BE2C (cell line): ENCODE data around the gene CCND2.

Experiments used
- DNase-seq: peaks from one replicate; pipeline ENCODE4 v3.0.0-alpha.2; 2020
- H3K27me3 ChIP-seq: fragments of 250-450 bp; sonication (Bioruptor Pico); 2 replicates; pipeline ENCODE4 v1.5.1; 2020; ENCODE audit warnings: mild to moderate bottlenecking
- H3K36me3 ChIP-seq: fragments of 250-450 bp; sonication (Bioruptor Pico); 2 replicates; pipeline ENCODE4 v1.5.1; 2020; ENCODE audit warnings: mild to moderate bottlenecking
- H3K4me1 ChIP-seq: fragments of 250-450 bp; sonication (Bioruptor Pico); 2 replicates; pipeline ENCODE4 v1.5.1; 2020
- H3K4me3 ChIP-seq: 2 replicates; pipeline ENCODE4 v1.5.1; 2011; ENCODE audit warnings: low read depth, low read length
- H3K9me3 ChIP-seq: fragments of 250-450 bp; sonication (Bioruptor Pico); 2 replicates; pipeline ENCODE4 v1.5.1; 2020
- CTCF ChIP-seq: IDR thresholded peaks from 2 replicates; pipeline ENCODE4 v1.5.1; 2012; ENCODE audit warnings: mild to moderate bottlenecking, low read depth, low read length

Gene CCND2

GRCh38 chr12:4238577-4238976 is 35.0 kb upstream of the CCND2 start:
- DNase-seq: no peak
- peaks cover 20% of the 10 kb centered on the region for H3K27me3 ChIP-seq
- TF ChIP-seq CTCF: no peak
- no peaks in the 10 kb centered on the region for H3K9me3 ChIP-seq
- no peaks in the 10 kb centered on the region for H3K36me3 ChIP-seq
- no peaks in the 10 kb centered on the region for H3K4me1 ChIP-seq
- H3K4me3 ChIP-seq: no peak overlapping the region

- TF ChIP-seq CTCF: no peak
- no peak overlapping the region for H3K4me3 ChIP-seq
These were observed 33.8 kb upstream of the CCND2 start for GRCh38 chr12:4239746-4240145.

GRCh38 chr12:4240161-4240783 is 33.3 kb upstream of the CCND2 start:
- H3K4me1 ChIP-seq: no peaks in the 10 kb centered on the region
- peaks cover 8% of the 10 kb centered on the region for H3K27me3 ChIP-seq
- no peak for TF ChIP-seq CTCF
- no peaks in the 10 kb centered on the region for H3K9me3 ChIP-seq
- no peak for DNase-seq
- H3K4me3 ChIP-seq: no peak overlapping the region
- no peaks in the 10 kb centered on the region for H3K36me3 ChIP-seq

More at GRCh38 chr12:4239746-4240145, 33.8 kb upstream of the CCND2 start:
- no peaks in the 10 kb centered on the region for H3K36me3 ChIP-seq
- no peaks in the 10 kb centered on the region for H3K4me1 ChIP-seq
- peaks cover 12% of the 10 kb centered on the region for H3K27me3 ChIP-seq
- no peaks in the 10 kb centered on the region for H3K9me3 ChIP-seq
- DNase-seq: no peak

GRCh38 chr12:4240981-4241380 is 32.6 kb upstream of the CCND2 start:
- H3K36me3 ChIP-seq: no peaks in the 10 kb centered on the region
- DNase-seq: no peak
- H3K27me3 ChIP-seq: peaks cover 8% of the 10 kb centered on the region
- H3K4me1 ChIP-seq: no peaks in the 10 kb centered on the region
- H3K9me3 ChIP-seq: no peaks in the 10 kb centered on the region
- H3K4me3 ChIP-seq: no peak overlapping the region
- TF ChIP-seq CTCF: no peak

- H3K4me3 ChIP-seq: no peak overlapping the region
- no peaks in the 10 kb centered on the region for H3K4me1 ChIP-seq
- TF ChIP-seq CTCF: no peak
These were observed 32.0 kb upstream of the CCND2 start for GRCh38 chr12:4241592-4241991.

GRCh38 chr12:4242595-4242994 is 31.0 kb upstream of the CCND2 start:
- no peak overlapping the region for H3K4me3 ChIP-seq
- H3K36me3 ChIP-seq: no peaks in the 10 kb centered on the region
- TF ChIP-seq CTCF: no peak
- no peaks in the 10 kb centered on the region for H3K4me1 ChIP-seq
- no peak for DNase-seq
- H3K9me3 ChIP-seq: no peaks in the 10 kb centered on the region
- H3K27me3 ChIP-seq: peaks cover 3% of the 10 kb centered on the region

More at GRCh38 chr12:4241592-4241991, 32.0 kb upstream of the CCND2 start:
- H3K36me3 ChIP-seq: no peaks in the 10 kb centered on the region
- H3K9me3 ChIP-seq: no peaks in the 10 kb centered on the region
- H3K27me3 ChIP-seq: peaks cover 8% of the 10 kb centered on the region
- no peak for DNase-seq
